ENCODE measurements around the gene PDXDC1.

DNA sequence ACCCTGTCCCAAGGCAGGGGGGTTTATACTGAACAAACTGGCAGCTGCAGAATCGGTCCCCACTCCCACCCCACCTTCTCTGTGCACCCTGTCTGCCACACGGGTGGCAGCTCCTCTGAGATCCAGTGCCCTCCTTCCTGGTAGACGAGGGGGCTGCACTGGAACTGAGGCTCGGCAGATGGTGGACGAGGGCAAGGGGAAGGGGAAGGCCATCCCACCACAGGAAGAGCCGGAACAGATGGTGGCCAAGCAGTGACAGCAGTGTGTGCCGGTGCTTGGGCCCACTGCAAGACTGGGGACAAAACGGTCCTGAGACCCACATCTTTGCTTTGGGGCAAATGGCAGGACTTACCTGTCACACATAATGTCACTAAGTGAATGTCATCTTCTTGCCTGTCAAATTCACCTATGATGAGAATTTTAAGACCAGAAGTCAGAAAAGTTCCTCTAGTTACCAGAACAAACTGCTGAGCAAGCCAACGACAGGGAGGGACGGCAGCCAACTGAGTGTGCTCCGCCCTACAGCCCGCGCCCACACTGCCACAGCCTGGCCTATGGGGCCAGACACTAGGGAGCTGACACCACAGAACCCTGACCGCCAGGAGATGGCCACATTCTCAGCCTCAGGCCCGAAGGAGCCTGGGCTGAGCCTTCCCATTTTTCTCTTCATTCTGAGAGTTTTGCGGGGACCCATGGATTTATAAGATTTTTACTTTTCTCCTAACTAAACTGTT is 66.6 kb downstream of the PDXDC1 start:
- TF ChIP-seq, protein P1, sequence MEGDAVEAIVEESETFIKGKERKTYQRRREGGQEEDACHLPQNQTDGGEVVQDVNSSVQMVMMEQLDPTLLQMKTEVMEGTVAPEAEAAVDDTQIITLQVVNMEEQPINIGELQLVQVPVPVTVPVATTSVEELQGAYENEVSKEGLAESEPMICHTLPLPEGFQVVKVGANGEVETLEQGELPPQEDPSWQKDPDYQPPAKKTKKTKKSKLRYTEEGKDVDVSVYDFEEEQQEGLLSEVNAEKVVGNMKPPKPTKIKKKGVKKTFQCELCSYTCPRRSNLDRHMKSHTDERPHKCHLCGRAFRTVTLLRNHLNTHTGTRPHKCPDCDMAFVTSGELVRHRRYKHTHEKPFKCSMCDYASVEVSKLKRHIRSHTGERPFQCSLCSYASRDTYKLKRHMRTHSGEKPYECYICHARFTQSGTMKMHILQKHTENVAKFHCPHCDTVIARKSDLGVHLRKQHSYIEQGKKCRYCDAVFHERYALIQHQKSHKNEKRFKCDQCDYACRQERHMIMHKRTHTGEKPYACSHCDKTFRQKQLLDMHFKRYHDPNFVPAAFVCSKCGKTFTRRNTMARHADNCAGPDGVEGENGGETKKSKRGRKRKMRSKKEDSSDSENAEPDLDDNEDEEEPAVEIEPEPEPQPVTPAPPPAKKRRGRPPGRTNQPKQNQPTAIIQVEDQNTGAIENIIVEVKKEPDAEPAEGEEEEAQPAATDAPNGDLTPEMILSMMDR (IDR thresholded peaks at IDR 0.05): peak in 1 of 3 donors; percentile 18
- peak in 1 of 3 donors; percentile 16 for TF ChIP-seq POLR2AphosphoS5 (IDR thresholded peaks at IDR 0.05)
